GM03348 (cell line): Measurements from ENCODE around the gene CD44.
A peak's percentile ranks its signal among the peaks of the same experiment; 100 is the strongest.

Source experiments
- DNase-seq: peaks from one replicate; pipeline ENCODE4 v3.0.0; 2012; ENCODE audit warnings: low spot score

Gene CD44

DNA sequence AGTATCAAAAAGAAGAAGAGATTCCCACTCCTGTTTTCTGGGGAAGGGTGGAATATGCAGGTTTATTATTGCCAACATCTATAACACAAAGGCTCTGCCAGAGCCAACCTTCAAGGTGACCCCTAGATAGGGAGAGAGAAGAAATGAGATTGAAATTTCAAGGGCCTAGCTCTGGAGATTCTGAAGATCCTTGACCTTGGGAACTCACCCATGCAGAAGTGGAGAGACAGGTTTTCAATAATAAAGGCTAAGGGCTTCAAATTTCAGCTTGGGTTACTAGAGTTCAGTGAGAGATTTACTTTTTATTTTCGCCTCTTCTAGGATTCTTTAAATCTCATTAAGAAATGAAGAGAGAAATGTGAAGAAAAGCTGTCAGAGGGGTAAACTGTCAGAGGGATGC, 98.4 kb downstream of the CD44 start:
- no peak for DNase-seq

DNA sequence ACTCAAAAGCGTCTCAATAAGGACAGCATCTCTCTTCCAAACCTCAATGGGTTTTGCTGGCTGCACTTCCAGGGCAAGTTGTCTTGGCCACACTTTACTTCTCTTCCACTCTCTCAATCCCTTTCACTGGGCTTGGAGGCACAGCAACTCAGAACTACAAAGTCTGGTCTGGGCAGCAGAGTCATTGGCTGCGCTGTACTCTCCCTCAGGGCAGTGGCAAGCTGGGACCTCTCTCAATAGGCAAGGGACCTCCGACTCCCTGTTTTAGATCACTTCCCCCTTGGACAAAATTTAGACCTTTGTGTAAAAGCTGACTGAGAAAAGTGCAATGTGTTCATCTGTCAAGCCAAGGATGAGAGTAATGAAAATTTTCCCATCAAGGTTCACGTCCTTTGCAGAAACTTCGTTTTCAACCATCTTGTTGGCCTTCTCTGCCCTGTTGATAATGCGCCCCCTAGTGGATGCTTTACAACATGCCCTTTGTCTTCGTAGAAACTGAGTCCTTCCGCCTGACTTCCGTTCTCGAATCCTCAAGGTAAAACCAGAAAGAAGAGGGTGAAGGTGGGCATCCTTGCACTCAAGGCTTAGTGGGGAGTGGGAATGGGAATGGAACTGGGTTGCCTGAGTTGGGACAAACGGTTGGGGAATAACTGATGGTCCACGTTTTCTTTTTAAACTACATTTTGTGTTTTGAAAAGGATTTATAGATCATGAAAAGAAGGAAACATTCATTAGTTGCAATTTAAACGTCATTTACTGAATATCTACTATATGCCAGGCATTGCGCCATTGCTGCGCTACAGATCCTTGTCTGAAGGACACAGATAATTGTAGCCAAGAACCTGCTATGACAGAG, 99.1 kb downstream of the CD44 start:
- no peak for DNase-seq

DNA sequence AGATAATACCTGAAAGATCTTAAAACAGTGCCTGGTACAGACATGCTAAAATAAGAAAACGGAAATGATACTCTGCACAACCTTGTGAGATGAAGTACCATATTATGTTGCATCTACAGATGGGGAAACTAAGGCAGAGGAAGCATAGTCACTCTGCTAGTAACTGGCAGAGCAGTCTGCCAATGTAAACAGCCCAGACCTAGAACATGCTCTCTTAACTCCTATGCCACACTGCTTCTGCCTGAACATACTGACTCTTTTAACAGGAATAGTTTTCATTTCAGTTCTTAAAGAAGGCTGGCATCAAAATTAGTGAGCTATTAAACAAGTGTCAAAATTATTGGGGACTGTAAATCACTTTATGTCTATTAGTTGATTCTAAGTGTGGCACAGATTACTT, 99.9 kb downstream of the CD44 start:
- no peak for DNase-seq

DNA sequence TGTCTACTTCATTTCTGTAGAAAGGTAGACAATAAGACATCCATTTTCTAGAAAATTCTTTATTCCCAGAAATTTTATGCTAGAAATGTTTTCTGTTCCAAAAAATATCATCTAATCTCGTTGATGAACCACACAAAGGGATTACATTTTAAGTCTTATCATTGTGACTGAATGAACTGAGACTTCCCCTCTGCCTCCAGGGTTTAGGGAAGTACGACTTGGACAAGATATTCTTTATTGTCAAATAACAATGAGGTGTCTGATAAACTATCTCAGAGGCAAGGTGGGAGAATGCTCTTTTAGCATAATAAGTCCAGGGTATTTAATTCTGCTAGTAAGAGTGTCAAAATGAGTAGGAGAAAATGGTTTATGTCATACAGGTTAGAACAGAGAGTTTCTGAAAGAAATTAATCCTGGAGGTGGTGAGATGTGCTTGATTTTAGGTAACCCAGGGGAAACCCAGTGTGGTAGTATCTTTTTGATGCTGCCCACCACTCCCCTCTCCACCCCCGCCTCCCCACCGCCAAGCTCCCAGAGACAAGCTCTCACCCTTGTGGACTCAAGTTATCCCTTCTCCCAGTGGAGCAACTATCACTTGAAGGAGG, 100.6 kb downstream of the CD44 start:
- DNase-seq: no peak

DNA sequence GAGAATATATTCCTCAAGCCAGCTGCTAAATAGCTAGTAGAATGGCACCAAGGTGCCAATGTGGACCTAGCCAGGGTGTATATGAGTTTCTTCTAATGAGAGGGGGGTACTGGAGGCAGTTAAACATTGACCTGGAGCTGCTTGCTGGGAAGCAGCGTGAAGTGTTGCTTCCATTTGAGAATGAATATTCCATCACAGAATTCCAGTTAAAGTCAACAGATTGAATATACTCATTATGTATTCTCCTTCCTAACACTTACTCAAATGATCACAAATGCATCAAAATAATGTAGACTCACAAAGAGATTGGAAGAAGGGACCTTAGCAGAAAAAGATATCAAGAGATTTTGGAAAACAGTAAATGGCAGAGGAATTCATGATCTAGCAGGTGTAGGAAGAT, 102.1 kb downstream of the CD44 start:
- DNase-seq: no peak

DNA sequence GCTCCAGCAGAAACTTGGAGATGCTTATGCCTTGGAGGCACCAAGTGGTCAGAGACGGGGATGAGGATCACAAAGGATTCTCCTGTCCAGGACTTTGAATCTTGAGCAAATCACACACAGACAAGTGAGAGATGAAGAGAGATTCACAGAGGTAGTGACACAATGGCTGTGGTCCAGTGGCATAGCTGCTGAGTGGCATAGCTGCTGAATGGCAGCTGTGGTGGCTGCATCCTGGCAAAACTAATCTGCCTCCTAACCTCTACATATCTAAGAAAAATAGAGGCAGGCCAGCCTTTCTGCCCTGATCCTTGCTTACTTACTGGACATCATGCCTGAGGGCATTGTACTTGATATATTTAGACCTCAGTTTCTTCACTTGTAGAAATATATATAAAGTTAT, 102.6 kb downstream of the CD44 start:
- DNase-seq: no peak

DNA sequence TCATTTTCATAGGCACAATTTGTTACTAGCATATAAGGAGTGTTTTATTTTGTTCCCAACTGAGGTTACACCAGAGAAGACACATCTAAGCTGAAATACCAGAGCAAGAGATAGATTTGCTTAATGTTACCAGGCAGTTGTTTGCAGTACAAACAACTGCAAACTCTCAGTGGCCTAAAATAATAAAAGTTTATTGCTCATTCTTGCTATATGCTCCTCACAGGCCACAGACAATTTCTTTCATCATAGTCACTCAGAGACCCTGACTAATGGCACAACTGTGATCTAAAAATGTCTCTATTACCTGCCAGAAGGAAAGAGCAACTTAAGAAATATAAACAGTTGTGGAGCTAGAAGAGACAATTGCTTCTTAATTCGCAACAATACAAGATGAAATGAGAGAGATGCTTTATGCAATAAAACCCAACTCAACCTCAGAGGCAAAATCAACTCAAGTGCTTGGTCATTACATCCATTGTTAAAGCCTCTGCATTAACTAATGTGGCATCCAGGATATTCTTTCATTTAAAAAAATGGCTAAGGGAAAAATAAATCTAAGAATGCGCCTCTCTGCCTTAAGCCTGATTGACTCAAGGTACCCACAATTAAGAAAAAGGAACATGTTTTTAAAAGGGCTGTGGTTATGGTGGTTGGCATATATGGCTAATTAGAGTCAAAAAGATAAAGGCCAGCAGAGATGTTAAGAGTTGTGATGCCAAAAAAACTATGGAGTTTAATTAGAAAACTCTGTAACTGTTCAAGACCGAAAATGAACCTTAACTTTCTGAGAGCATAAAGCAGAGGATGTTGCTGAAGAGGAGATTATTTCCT, 103.7 kb downstream of the CD44 start:
- no peak for DNase-seq

DNA sequence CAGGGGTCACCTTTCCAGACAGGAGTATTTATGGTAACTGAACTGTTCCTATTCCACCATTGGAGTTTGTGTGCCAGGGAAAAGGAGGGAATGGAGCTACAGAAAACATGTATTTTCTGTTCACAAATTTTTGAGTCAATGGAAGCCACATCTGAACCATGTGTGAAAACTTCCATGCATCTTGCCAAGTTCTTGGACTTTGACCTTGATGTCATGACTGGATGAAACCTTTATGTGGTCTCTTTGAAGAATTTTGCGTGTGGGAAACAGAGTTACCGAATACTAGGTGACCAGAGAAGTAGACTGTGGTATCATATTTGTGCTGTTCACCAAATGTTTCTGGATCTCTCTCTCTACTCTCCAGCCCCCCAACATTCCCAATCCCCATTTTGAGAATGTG, 104.8 kb downstream of the CD44 start:
- no peak for DNase-seq

DNA sequence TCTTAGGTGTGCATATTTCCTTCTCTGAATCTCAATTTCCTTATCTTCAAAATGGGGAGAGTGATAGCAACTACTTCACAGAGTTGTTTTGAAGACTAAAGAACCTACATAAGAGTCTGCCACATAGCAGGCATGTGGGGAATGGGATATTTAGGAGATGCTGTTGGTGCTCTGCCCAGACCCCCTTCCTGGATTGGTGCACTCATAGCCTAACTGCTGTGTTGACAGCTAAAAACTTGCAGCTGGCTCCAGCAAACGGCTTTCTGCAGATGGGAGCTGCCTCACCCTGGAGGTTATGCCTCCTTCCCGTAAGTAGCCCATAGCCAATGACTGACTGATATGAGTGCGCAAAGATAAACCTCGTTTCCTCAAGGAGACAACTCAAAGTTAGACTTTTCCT, 106.1 kb downstream of the CD44 start:
- no peak for DNase-seq

DNA sequence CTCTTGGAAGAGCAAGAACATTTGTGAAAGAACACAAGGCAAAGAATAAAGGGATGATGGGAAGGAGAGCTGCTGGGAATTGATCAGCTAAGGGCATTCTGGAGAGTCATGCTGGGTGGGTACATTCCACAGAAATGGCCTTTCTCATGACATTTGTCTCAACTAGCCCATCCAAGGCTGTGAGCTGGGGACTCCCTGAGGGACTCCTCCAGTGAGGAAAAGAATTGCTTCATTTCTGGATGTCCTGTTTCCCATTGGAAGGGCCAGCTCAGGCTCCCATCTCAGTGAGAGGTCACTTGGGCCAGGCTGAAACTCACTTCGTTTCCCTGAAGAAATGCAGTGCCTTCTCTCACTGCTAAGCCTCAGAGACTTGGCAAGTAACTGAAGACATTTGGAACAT, 106.8 kb downstream of the CD44 start:
- no peak for DNase-seq

DNA sequence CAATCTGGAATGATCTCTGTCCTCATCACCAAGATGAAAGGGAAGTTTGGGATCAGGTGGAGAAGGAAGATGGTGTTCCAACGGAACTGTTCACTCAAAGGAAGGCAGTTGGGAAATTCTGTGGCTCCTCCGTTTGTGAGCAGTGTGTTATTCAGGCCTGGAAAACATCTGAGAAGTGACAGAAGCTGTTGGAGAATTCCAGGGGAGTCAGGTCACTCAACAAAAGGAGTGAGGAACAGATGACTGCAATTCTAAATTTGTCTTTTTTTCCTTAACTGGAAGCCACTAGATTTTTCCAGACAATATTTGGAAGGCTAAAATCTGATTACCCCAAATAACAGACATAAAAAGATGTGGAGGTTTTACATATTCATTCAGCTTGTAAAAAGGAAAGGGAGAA, 107.8 kb downstream of the CD44 start:
- peak; percentile 55 for DNase-seq

DNA sequence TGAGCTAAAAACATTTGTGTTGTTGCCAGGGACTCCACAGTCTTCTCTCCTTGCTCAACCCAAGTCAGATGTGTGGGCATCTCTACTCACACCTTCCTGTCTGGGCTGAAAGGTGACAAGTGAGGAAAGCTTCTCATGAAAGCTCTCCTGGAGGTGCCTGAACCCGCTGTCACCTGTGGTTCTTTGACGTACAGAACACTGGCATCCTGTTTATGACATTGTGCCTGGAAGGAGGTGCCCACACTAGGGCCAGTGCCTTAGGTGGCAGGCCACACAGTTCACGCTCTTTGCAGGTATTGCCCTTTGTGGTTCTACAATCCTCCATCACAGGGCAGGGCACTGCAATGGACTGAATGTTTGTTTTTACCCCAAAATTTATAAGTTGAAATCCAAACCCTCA, 108.5 kb downstream of the CD44 start:
- DNase-seq: no peak

DNA sequence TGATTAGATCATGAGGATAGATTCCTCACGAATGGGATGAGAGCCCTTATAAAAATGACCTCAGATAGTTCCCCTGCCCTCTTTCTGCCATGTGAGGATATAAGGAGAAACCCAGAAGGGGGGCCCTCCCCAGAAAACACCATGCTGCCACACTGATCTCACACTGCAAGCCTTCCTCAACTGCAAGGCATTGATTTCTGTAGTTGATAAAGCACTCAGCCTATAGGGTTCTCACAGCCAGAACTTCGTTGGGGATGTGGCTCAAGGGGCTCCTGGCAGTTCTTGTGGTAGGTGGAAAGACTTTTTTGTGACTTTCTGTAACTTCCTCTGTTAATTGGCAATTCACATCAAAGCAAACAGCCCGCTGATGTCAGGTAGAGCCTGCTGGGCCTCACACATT, 108.9 kb downstream of the CD44 start:
- DNase-seq: no peak

DNA sequence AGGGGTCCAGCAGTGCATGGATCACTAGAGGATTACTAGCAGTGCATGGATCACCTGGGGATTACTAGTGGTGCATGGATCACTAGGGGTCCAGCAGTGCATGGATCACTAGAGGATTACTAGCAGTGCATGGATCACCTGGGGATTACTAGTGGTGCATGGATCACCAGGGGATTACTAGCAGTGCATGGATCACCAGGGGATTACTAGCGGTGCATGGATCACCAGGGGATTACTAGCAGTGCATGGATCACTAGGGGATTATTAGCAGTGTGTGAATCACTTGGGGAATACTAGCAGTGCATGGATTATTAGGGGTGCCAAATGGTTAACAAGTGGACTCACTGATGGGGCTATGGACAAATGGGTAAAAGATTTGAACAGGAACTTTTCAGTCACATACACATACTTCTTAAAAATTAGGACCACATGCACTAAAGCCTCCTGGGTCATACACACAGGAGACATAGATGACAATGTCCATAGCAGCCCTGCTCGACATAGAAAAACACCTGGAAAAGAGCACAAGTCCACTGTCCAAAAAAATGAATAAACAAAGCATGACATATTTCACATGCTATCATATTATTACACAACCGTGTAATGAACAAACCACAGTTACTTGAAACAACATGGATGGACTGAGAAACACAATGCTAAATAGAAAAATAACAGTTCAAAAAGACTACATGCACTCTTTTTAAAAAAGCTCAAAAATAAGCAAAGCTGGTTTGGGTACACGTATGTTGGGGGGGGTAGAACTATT, 109.8 kb downstream of the CD44 start:
- DNase-seq: no peak

DNA sequence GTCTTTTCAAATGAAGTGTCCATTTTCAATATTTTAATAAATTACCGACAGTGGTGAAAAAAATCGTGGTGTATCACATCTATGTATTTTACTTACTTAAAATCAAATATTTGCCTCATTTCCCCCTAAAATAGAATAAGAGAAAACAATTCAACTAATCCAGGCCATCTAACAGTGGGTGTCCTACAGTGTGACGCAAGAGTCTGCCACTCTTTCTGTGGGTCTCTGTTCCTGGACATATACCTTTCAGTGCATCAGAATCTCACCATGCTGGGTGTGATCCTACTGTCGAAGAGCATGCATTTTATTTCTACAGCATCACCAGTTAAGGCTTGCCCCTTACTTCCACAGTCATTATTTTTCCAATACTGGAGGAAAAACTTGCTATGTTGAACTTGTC, 111.2 kb downstream of the CD44 start:
- no peak for DNase-seq

DNA sequence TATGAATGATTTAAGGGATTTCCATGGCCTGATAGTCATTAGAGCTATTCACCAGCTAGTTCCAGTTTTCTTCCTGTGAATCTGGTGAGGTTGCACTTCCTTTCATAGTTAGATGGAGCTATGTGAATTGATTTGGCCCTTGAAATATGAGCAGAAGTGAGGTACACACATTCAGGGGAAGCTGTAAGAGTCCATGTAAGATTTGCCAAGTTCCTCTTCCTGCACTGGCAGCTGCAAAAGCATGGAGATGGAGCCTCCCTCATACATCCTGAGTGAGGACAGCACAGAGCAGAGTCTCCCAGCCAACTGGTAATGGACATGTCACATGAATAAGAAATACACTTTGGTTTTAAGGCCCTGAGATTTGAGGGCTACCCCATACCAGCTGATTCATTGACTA, 111.7 kb downstream of the CD44 start:
- no peak for DNase-seq

DNA sequence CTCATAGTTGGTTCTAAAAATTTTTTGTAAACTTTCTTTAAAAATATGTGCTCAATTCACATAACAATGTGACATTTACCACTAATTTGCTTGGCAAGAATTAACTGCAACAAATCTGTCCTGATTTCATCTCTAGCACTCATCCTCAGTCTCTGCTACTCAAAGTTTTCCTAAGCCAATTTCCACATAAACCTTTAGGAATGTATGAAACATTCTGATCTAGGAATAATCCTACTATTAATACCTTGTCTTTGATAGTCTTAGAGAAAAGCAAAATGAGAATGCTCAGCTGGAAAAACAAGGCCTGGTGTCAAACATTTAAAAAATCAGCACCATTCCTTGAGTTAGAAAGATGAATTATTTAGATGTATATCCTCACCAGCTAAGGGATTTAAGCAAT, 114.3 kb downstream of the CD44 start:
- DNase-seq: peak; percentile 58

DNA sequence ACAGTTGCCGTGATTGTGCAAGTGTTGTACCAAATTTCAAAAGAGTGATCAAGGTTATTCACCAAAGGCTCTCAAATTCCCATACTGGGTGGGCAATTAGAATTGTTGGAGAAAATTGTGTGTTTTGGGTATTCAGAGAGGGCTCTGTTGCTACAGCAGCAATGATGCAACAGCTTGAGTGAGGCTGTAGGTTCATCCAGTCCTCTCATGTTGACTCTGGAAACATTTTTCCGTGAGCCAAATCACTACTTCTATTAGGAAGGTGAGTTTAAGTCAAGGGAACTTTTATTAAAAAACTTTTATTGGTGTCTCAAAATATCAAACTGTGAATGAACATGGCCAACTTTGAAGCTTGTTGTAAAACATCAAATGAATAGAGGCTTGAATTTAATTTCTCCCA, 116.5 kb downstream of the CD44 start:
- no peak for DNase-seq

DNA sequence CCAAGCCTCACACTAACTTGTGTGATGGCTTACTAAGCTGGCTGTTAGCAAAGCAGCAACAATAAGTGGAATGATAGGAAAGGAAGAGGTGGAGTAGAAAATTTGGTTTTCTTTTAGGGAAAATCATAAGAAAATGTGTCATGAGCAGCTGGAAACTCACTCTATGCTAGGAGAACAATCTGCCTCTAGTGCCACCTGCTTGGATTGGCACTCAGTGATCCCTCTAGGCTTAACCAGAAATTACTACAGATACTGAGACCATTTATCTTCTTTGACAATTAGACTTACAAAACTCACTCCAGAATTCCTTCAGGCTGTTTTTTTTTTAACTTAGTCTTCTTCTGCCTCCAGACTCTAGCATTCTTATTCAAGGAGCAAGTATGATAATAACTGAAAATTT, 117.3 kb downstream of the CD44 start:
- DNase-seq: no peak

DNA sequence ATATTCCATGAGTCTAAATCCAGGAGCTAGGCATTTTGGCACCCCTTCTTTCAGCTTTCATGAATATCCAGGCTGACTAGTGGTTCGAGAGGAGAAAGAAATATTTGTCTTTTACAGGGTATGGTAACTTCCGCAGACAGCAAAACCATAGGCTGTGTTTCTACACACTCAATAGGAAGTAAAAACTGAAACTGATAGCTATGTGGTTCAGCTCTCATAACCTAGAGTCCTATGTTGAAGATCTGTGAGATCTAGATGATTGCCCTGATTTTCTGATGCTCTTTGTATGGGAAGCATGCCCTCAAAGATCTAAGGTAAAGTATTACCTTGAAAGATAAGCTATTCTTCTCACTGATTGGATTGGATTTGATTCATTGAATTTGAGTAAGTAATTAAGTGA, 118.3 kb downstream of the CD44 start:
- DNase-seq: no peak

DNA sequence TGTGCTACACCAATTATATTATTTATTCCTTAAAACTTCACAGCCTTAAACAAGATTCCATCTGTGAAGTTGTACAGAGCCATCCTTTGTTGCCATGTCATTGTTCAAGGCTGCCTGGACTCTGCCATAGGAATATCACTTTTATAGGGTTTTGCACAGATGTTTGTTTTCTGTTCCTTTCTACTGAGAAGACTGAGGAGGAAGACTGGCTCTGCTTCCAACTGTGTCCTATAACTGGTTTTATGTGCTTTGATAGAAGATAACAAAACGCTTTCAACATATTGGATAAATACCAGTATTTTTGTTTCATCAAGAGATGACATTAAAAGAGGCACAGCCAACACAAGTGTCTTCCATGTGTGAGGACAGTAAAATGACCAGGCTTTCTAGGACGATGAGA, 120.6 kb downstream of the CD44 start:
- DNase-seq: no peak

DNA sequence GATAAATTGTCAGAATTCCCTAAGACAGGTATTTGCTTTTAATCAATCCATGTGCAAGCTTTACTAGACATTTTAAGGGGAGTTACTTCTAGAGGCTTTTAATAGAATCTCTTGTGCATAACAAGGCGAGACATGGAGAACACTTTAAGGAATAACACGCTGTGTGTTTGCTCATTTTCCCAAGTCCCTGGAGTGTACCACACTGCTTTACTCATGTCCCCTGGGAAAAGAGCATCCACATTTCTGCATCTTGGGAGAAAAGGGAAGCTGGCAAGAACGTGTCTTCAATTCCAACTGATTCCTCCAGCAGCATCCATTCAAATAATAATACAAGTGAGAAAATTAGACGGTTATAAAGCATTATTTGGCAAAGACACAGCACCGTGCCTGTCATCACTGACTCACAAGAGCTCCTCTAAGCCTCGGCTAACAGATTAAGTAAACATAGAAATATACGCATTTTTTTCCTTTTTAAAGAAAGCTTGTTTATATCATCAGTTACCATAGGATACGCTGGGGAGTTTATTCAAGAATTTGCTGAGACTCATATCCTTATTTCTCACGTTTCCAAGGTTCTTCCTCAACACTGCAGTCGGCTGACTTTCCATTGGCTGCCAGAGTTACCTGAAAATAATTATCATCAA, 121.5 kb downstream of the CD44 start:
- DNase-seq: peak; percentile 62
